Fibroblast of lung (primary cell): ENCODE measurements around the gene SMR3A. TPM values are rescaled to one million over a fixed set of nuclear protein-coding genes. Genes with fewer than 3 reads are reported as not detected.

Experiments used
- DNase-seq, 2 donors: peaks; one replicate each; pipeline versions ENCODE4 v3.0.0 to v3.0.0-alpha.2; 2010; ENCODE audit warnings: low read depth in 2 of 2
- H2AFZ ChIP-seq: 2 replicates; pipeline ENCODE4 v1.5.1; 2012; ENCODE audit warnings: low read length, control low read depth, inconsistent platforms
- H3K27ac ChIP-seq: 2 replicates; pipeline ENCODE4 v1.5.1; 2011; ENCODE audit warnings: low read length, control low read depth; ENCODE audit not compliant: insufficient read depth
- H3K27me3 ChIP-seq: 2 replicates; pipeline ENCODE4 v1.5.1; 2011; ENCODE audit warnings: mild to moderate bottlenecking, low read length; ENCODE audit not compliant: control insufficient read depth, insufficient read depth
- H3K36me3 ChIP-seq: 2 replicates; pipeline ENCODE4 v1.5.1; 2011; ENCODE audit warnings: low read length; ENCODE audit not compliant: control insufficient read depth, insufficient read depth
- H3K4me1 ChIP-seq: 2 replicates; pipeline ENCODE4 v1.5.1; 2011; ENCODE audit warnings: low read length; ENCODE audit not compliant: control insufficient read depth, insufficient read depth; ENCODE audit errors: extremely low read depth
- H3K4me2 ChIP-seq: 2 replicates; pipeline ENCODE4 v1.5.1; 2011; ENCODE audit warnings: low read length, control low read depth; ENCODE audit not compliant: insufficient read depth; ENCODE audit errors: extremely low read depth
- H3K4me3 ChIP-seq, 4 experiments: fragments of 200-600 bp in 1 of 4; sonication (generic) in 1 of 4; replicated peaks in 1 of 4; 2 replicates each; pipeline ENCODE4 v1.5.1; 2011 to 2016; ENCODE audit warnings: low read length in 4 of 4, low read depth in 3 of 4, mild to moderate bottlenecking in 3 of 4, control low read depth in 2 of 4, inconsistent platforms in 1 of 4, mixed read lengths in 1 of 4; ENCODE audit not compliant: insufficient read depth in 1 of 4; ENCODE audit errors: control extremely low read depth in 1 of 4
- H3K79me2 ChIP-seq: 2 replicates; pipeline ENCODE4 v1.5.1; 2012; ENCODE audit warnings: mild to moderate bottlenecking, low read length, inconsistent platforms; ENCODE audit not compliant: control insufficient read depth, insufficient read depth
- H3K9ac ChIP-seq: 2 replicates; pipeline ENCODE4 v1.5.1; 2011; ENCODE audit warnings: mild to moderate bottlenecking, low read length, control low read depth; ENCODE audit not compliant: insufficient read depth
- H3K9me3 ChIP-seq: 2 replicates; pipeline ENCODE4 v1.5.1; 2012; ENCODE audit warnings: low read depth, low read length; ENCODE audit not compliant: control insufficient read depth, insufficient read depth
- H4K20me1 ChIP-seq: 2 replicates; pipeline ENCODE4 v1.5.1; 2011; ENCODE audit warnings: low read length; ENCODE audit not compliant: control insufficient read depth, insufficient read depth; ENCODE audit errors: extremely low read depth
- EZH2 ChIP-seq: IDR thresholded peaks from 2 replicates; pipeline ENCODE4 v1.5.1; 2012; ENCODE audit warnings: low read length, control low read depth, mild to moderate bottlenecking; ENCODE audit errors: missing control alignments
- polyA minus RNA-seq: library from RNA; depleted of rRNA, polyadenylated mRNA; stranded (reverse); fragments of >200 nt; gene quantifications from 2 replicates; pipeline ENCODE4 v1.2.3, GENCODE V29; 2011; ENCODE audit warnings: low replicate concordance
- polyA plus RNA-seq, 2 donors: library from polyadenylated mRNA; depleted of rRNA in 1 of 2; stranded (reverse) in 1 of 2; unstranded in 1 of 2; fragments of >200 nt; gene quantifications; 2 replicates each; pipeline ENCODE4 v1.2.1, GENCODE V29; 2011 to 2012; ENCODE audit warnings: missing spikeins in 1 of 2
- total RNA-seq: library from RNA; depleted of rRNA; stranded (reverse); fragments of >200 nt; gene quantifications from 2 replicates; pipeline ENCODE4 v1.2.1, GENCODE V29; 2014
- TF ChIP-seq, protein P1 (sequence below), 2 donors: IDR thresholded peaks in 1 of 2; conservative IDR thresholded peaks in 1 of 2; 1 replicate in 1 of 2; 2 replicates in 1 of 2; pipeline ENCODE4 v1.5.1; 2011 to 2012; ENCODE audit warnings: low read length in 2 of 2, control low read depth in 1 of 2, inconsistent platforms in 1 of 2, low read depth in 1 of 2, mild to moderate bottlenecking in 1 of 2

The SMR3A gene
- total RNA-seq (not detected in 2 replicates), polyA plus RNA-seq (not detected in 2 replicates), polyA minus RNA-seq (not detected in 2 replicates)
- polyA plus RNA-seq (2012) = not detected in 2 replicates

DNA sequence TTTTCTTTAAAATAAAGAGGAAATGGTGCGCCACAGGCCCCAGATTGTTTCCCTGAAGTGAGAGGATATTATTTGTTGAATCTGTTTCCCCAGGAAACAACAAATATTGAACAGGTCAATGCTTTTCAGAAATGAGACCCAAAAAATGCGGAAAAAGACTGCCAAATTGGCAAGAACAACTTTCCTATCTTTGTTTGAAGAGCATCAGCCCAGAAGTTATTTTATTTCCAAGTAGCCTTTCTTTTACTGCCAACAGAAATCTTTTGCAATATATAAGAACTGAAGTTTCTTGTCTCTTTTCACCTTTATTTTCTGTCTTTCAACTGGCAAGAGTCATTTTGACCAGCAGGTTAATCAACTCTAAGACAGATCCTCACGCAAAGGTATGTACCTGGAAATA, at the start of gene SMR3A:
Gene SMR3A, plus strand, starts transcription at position 301 of the 400 bp plus-strand sequence. CDS start 1,356 bp downstream, outside the sequence.
- H3K4me1 ChIP-seq = no peaks in the 10 kb centered on the region
- H3K36me3 ChIP-seq = no peaks in the 10 kb centered on the region
- H3K27ac ChIP-seq = no peak within 1 kb of the TSS
- H3K4me2 ChIP-seq = no peak within 1 kb of the TSS
- DNase-seq = no peak
- no peak within 1 kb of the TSS for H3K9ac ChIP-seq
- no peaks in the 10 kb centered on the region for H4K20me1 ChIP-seq
- no peaks in the 10 kb centered on the region for H3K9me3 ChIP-seq
- no peaks in the 10 kb centered on the region for H3K27me3 ChIP-seq
- no peak within 1 kb of the TSS for H2AFZ ChIP-seq
- no peaks in the 10 kb centered on the region for H3K79me2 ChIP-seq
- TF ChIP-seq, protein P1, sequence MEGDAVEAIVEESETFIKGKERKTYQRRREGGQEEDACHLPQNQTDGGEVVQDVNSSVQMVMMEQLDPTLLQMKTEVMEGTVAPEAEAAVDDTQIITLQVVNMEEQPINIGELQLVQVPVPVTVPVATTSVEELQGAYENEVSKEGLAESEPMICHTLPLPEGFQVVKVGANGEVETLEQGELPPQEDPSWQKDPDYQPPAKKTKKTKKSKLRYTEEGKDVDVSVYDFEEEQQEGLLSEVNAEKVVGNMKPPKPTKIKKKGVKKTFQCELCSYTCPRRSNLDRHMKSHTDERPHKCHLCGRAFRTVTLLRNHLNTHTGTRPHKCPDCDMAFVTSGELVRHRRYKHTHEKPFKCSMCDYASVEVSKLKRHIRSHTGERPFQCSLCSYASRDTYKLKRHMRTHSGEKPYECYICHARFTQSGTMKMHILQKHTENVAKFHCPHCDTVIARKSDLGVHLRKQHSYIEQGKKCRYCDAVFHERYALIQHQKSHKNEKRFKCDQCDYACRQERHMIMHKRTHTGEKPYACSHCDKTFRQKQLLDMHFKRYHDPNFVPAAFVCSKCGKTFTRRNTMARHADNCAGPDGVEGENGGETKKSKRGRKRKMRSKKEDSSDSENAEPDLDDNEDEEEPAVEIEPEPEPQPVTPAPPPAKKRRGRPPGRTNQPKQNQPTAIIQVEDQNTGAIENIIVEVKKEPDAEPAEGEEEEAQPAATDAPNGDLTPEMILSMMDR (conservative IDR thresholded peaks at IDR 0.05 in 1 of 2, IDR thresholded peaks at IDR 0.05 in 1 of 2; ENCODE audit: low read depth in 1 of 2, low read length in 2 of 2) = no peak
- H3K4me3 ChIP-seq = no peak within 1 kb of the TSS

DNA sequence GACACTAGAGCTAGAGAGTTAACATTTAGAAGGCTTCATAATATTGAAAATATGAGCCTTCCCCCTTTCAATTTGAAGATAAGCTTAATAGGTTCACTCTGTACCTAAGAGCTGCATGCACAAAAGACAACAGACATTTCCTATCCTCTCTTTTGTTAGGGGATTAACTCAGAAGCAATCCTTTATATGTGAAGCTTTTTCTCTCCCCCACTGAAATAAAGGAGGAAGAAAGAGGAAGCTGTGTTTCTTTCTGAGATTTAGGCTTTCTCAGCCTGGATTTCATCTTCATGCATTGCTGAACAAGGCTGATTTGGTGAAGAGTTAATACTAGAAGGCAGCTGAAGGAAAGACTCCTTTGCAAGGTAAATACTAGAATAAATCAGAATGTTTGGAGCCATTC, 46.8 kb upstream of the SMR3A start:
- Histone ChIP-seq H3K4me3 (no peak overlapping the region), H3K36me3 (no peaks in the 10 kb centered on the region), H3K4me2 (no peak overlapping the region), H3K79me2 (no peaks in the 10 kb centered on the region), H3K27ac (no peak overlapping the region), H3K9me3 (no peaks in the 10 kb centered on the region), H2AFZ (no peak overlapping the region), H3K27me3 (no peaks in the 10 kb centered on the region), H3K4me1 (no peaks in the 10 kb centered on the region), H3K9ac (no peak overlapping the region), H4K20me1 (no peaks in the 10 kb centered on the region)
- TF ChIP-seq, protein P1 (conservative IDR thresholded peaks at IDR 0.05 in 1 of 2, IDR thresholded peaks at IDR 0.05 in 1 of 2; ENCODE audit: low read depth in 1 of 2, low read length in 2 of 2) = no peak
- TF ChIP-seq EZH2 = no peak
- no peak for DNase-seq

- Histone ChIP-seq H3K36me3 (no peaks in the 10 kb centered on the region), H3K9ac (no peak overlapping the region)
Observed at GRCh38 chr4:70315928-70316327, 44.6 kb upstream of the SMR3A start.

More at GRCh38 chr4:70315928-70316327, 44.6 kb upstream of the SMR3A start:
- TF ChIP-seq, protein P1 (conservative IDR thresholded peaks at IDR 0.05 in 1 of 2, IDR thresholded peaks at IDR 0.05 in 1 of 2; ENCODE audit: low read depth in 1 of 2, low read length in 2 of 2) = no peak
- no peak for TF ChIP-seq EZH2
- Histone ChIP-seq H3K79me2 (no peaks in the 10 kb centered on the region), H3K9me3 (no peaks in the 10 kb centered on the region), H3K4me2 (no peak overlapping the region), H3K27me3 (no peaks in the 10 kb centered on the region), H3K4me3 (no peak overlapping the region), H3K4me1 (no peaks in the 10 kb centered on the region), H4K20me1 (no peaks in the 10 kb centered on the region), H2AFZ (no peak overlapping the region), H3K27ac (no peak overlapping the region)
- no peak for DNase-seq
